Muscle layer of colon (tissue), 2 donors: ENCODE measurements around the gene IPPK.
A peak's percentile ranks its signal among the peaks of the same experiment; 100 is the strongest.

Experiments
- H3K27ac ChIP-seq: one replicate; pipeline ENCODE4 v1.7.0; 2013; ENCODE audit warnings: low read depth, mild to moderate bottlenecking, low read length, moderate library complexity
- H3K27me3 ChIP-seq, 2 donors: one replicate each; pipeline ENCODE4 v1.7.0; 2013; ENCODE audit warnings: low read length in 2 of 2, mild to moderate bottlenecking in 2 of 2; ENCODE audit not compliant: insufficient read depth in 2 of 2, control insufficient read depth in 1 of 2
- H3K36me3 ChIP-seq: one replicate; pipeline ENCODE4 v1.7.0; 2013; ENCODE audit warnings: mild to moderate bottlenecking, low read length; ENCODE audit not compliant: insufficient read depth
- H3K4me1 ChIP-seq: one replicate; pipeline ENCODE4 v1.7.0; 2013; ENCODE audit warnings: mild to moderate bottlenecking, low read length; ENCODE audit not compliant: insufficient read depth
- H3K4me3 ChIP-seq, 2 donors: one replicate each; pipeline ENCODE4 v1.7.0; 2013; ENCODE audit warnings: low read length in 2 of 2, low read depth in 1 of 2, mild to moderate bottlenecking in 1 of 2, moderate library complexity in 1 of 2
- H3K9ac ChIP-seq: one replicate; pipeline ENCODE4 v1.7.0; 2013; ENCODE audit warnings: low read length
- H3K9me3 ChIP-seq: one replicate; pipeline ENCODE4 v1.7.0; 2013; ENCODE audit warnings: mild to moderate bottlenecking, low read length
- donor health status: abdominal sarcoma.
- donor health status: Adenocarcinoma of cecum.

Gene IPPK

DNA sequence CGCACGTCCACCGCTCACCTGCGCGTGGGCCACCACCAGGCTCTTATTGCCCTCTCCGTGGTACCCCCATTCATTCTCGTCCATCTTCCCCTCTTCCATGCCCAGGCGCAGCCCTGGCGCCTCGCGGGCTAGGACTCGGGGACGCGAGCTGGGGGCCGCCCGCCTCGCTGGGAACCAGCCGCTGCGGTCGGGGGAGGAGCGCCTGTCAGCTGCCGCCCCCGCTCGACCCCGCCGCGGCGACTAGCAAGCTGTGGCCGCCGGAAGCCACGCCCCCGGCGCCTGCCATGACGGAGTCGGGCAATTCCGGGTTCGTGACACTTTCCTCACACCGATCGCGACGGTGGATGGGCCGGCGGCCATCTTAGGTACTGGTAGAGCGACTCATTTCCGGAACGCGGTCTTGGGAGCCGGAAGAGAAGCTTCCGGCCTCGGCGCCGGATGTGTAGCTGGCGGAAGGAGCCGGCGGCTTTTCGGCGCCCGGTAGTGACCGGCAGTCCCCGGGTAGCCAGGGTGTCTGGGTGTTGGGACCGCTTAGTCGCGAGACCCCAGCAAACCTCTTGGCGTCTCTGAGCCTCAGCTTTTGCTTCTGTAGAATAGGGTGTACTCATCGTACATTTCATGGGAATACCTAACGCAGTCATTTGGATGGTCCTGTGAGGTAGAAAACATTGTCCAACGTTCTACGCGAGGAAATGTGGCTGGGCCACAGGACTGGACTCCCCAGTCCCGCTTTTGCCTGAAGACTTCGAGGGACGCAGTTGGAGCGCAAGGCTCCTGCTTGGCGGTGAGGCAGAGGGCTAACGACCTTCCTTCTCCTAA lies at the start of gene IPPK:
Gene IPPK (minus strand): TSS at position 242 of the 819 bp plus-strand sequence. CDS start 143 bp downstream, at position 99.
- peak within 1 kb of the TSS; percentile 93 for H3K27ac ChIP-seq
- peak within 1 kb of the TSS; percentile 86 for H3K9ac ChIP-seq
- H3K4me1 ChIP-seq, result peaks cover 18% of the 10 kb centered on the region
- no peaks in the 10 kb centered on the region for H3K9me3 ChIP-seq
- no peaks in the 10 kb centered on the region for H3K36me3 ChIP-seq
- H3K4me3 ChIP-seq, result peak within 1 kb of the TSS; percentile 86 to 100
- H3K27me3 ChIP-seq, result no peaks in the 10 kb centered on the region

DNA sequence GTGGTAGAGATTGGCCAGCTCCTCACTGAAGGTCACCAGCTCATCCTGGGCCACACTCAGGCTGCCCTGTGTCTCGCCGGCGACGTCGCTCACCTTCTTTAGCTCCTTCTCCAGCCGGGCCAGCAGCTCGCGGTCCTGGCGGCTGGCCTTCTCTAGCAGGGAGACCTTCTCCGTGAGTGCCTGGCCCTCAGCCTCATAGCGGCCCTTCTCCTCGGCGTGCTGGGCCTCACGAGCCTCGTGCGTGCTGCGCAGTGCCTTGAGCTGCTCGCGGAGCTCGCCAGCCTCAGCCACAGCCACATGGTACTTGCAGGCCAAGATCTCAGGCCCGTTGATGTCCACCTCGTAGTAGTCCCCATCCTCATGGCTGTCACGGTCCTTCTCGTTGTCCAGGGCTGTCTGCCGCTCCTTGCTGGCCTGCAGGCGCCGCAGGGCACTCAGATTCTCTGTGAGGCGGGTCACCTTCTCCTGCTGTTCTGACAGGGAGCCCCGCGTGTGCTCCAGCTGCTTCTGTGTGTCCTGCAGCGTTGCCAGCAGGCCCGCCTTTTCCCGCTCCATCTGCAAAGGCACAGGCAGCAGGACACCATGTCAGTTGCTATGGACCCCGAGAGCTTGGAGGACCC lies 49.2 kb upstream of the IPPK start:
- H3K27ac ChIP-seq, result no peak overlapping the region
- H3K4me1 ChIP-seq, result peaks cover 11% of the 10 kb centered on the region
- H3K4me3 ChIP-seq, result no peak overlapping the region
- peaks cover 86% of the 10 kb centered on the region for H3K36me3 ChIP-seq
- no peak overlapping the region for H3K9ac ChIP-seq
- H3K27me3 ChIP-seq, result no peaks in the 10 kb centered on the region
- H3K9me3 ChIP-seq, result no peaks in the 10 kb centered on the region

DNA sequence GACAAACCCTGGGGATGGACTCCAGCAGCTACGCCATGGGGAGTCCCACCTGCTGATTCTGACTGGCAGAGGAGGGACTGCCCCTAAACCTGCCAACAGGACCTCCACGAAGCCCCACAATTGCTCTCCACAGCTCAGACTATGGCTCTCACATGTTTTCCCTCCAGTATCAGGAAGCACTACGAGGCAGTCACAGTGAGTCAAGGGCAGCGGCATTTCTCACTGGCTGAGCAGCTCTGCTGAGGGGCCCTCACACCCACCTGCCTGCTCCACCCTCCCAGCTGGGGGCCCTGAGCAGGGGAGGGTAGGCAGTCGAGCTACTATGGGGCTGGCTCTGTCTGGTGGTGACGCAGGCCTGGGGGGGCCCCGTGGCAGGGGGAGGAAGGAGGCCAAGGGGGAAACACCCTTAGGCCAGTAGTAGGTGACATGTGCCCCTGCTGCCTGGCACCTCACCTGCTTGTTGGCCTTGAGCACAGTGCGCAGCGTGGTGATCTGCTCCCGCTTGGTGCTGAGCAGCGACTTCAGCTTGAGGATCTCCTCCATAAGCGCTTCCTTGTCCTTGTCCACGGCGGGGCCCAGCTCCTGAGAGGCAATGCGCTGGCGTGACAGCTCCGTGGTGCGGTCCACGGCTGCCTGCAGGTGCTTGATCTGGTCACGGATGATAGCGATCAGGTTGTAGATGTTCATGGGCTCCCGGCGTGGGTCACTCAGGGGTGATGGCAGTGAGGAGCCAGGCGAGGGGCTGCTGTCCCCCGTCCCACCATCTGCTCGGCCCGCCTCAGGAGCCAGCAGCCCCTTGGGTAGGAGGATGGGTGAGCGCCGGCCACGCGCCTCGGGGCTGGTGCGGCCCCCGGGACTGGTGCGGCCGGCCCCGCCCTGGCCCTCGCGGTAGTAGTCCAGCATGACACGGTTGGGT lies 48.4 kb upstream of the IPPK start:
- Histone ChIP-seq H3K9me3 (no peaks in the 10 kb centered on the region), H3K27ac (no peak overlapping the region), H3K4me1 (peaks cover 11% of the 10 kb centered on the region), H3K9ac (no peak overlapping the region), H3K27me3 (no peaks in the 10 kb centered on the region), H3K4me3 (no peak overlapping the region), H3K36me3 (peaks cover 93% of the 10 kb centered on the region)

DNA sequence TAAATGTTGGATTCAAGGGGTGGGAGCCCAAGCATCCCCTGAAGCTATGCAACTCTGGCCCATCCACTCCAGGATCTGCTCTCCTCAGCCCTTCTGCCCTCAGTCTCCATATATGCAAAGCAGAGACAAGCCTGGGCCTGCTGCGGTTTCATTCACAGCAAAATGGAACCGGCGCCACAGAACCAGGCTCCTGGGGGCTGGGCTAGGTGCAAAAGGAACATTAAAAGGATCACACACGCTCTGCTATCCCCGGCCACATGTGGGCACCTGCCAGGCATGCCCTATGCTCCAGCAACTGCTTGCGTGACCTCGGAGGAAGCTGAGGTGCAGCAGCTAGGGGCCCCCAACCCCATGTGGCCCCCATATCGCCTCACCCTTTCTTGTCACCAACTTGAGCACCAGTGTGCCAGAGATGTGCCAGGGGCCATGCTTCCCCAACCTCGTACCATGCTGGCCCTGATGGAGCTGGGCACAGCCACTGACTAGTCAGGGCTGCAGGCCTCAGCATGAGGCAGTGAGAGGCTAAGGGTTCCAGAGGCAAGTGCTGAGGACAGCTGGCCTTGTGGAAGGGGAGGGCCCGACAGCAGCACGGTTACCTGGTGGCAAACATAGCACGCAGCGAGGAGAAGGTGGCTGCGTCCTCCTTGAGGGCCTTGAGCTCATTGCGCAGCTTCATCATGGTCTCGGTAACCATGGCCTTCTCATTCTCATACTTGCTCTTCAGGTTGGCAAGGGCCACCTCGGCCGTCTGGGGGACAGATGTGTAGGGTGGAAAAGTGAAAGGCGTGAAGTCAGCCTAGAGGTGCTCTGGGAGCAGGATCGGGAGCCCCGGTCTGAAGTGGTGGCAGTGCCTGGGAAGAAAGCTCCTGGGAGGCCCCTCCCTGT lies 47.5 kb upstream of the IPPK start:
- H3K36me3 ChIP-seq, result peaks cover 91% of the 10 kb centered on the region
- no peaks in the 10 kb centered on the region for H3K9me3 ChIP-seq
- H3K4me3 ChIP-seq, result no peak overlapping the region
- no peaks in the 10 kb centered on the region for H3K27me3 ChIP-seq
- H3K27ac ChIP-seq, result no peak overlapping the region
- peaks cover 8% of the 10 kb centered on the region for H3K4me1 ChIP-seq
- no peak overlapping the region for H3K9ac ChIP-seq

- H3K27me3 ChIP-seq, result no peaks in the 10 kb centered on the region
- H3K27ac ChIP-seq, result no peak overlapping the region
- no peaks in the 10 kb centered on the region for H3K9me3 ChIP-seq
- H3K4me3 ChIP-seq, result no peak overlapping the region
- H3K4me1 ChIP-seq, result peaks cover 8% of the 10 kb centered on the region
- no peak overlapping the region for H3K9ac ChIP-seq
- peaks cover 90% of the 10 kb centered on the region for H3K36me3 ChIP-seq
Measured at GRCh38 chr9:92716557-92716956, 46.6 kb upstream of the IPPK start.

- H3K4me1 ChIP-seq, result peaks cover 8% of the 10 kb centered on the region
- no peak overlapping the region for H3K27ac ChIP-seq
- H3K9ac ChIP-seq, result no peak overlapping the region
Measured at GRCh38 chr9:92715488-92716231, 45.7 kb upstream of the IPPK start.

DNA sequence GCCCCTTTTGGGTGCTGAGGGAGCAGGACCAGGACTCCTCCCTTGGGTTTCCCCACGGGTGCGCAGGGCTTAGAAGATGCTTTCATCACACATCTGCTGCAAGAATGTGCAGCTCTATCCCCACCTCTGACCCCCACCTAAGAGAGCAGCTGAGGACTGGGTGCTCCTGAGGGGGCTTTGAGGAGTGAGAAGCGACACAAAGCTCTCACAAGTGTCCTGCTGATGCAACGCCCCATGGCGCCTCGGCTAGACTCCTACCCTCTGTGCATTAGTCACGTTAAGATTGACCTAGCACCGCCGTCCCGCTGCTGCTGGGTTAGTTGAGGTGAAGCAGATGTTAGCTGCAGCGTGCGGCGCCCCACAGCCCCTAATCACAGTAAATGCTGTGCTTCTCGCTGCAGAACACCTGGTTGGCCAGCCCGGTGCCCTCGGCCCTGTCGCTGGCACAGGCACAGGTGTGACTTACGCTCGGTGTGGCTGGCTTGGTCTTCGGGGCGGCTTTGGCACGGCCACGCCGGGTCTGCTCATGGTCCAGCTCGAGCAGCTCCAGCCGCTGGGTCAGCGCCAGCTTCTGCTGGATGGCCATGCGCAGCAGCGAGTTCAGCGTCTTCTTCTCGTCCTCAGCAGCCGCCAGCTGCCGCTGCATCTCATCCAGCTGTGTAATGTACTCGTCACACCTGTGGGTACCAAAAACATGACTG lies 45.0 kb upstream of the IPPK start:
- H3K9me3 ChIP-seq, result no peaks in the 10 kb centered on the region
- H3K27me3 ChIP-seq, result no peaks in the 10 kb centered on the region
- H3K9ac ChIP-seq, result no peak overlapping the region
- no peak overlapping the region for H3K27ac ChIP-seq
- H3K4me3 ChIP-seq, result no peak overlapping the region
- peaks cover 86% of the 10 kb centered on the region for H3K36me3 ChIP-seq
- peaks cover 8% of the 10 kb centered on the region for H3K4me1 ChIP-seq

More at GRCh38 chr9:92715488-92716231, 45.7 kb upstream of the IPPK start:
- Histone ChIP-seq H3K36me3 (peaks cover 89% of the 10 kb centered on the region), H3K27me3 (no peaks in the 10 kb centered on the region), H3K4me3 (no peak overlapping the region), H3K9me3 (no peaks in the 10 kb centered on the region)

GRCh38 chr9:92714016-92714415 lies 44.1 kb upstream of the IPPK start:
- Histone ChIP-seq H3K4me3 (no peak overlapping the region), H3K27me3 (no peaks in the 10 kb centered on the region), H3K27ac (no peak overlapping the region), H3K4me1 (peaks cover 8% of the 10 kb centered on the region), H3K9me3 (no peaks in the 10 kb centered on the region), H3K9ac (no peak overlapping the region), H3K36me3 (peaks cover 85% of the 10 kb centered on the region)

DNA sequence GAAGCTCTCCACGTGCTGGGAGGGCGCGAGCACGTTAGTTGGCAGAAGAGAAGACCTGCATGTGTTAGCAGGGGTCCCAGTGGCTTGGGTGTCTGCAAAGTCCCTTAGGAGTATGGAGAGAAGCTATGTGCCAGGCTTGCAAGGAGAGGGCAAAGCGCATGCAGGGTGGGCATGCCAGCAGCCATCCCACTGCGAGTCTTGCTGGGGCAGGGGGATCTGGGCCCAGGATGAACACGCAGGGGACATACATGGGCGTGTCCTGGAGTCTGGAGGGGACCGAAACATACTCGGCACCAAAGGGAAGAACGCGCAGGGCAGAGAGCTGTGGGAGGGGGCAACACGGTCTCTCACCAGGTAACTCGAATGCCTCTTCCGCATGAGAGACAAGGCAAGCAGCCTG lies 43.6 kb upstream of the IPPK start:
- Histone ChIP-seq H3K4me3 (no peak overlapping the region), H3K9me3 (no peaks in the 10 kb centered on the region), H3K4me1 (peaks cover 8% of the 10 kb centered on the region), H3K27ac (no peak overlapping the region), H3K9ac (no peak overlapping the region), H3K27me3 (no peaks in the 10 kb centered on the region), H3K36me3 (peaks cover 83% of the 10 kb centered on the region)

DNA sequence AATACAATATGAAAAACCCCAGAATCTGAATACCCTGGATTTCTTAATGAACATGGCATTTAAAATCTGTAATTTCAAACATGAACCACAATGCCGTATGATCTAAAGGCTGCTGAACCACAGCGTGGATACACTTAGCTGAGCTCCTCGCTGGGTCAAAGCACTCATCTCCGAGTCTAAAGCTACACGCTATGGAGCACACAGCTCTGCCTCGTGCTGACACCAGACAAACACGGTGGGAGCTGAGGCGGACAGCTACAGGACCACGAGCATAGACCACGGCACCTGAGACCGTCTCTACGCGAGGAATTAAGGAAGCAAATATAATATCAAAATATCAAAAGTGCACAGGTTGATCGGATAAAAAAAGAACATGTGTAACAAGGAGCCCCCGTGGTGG lies 42.8 kb upstream of the IPPK start:
- Histone ChIP-seq H3K4me3 (no peak overlapping the region), H3K27ac (no peak overlapping the region), H3K9me3 (no peaks in the 10 kb centered on the region), H3K9ac (no peak overlapping the region), H3K36me3 (peaks cover 75% of the 10 kb centered on the region), H3K4me1 (peaks cover 8% of the 10 kb centered on the region), H3K27me3 (no peaks in the 10 kb centered on the region)
